ENCODE measurements around the gene DHX15.

Gene DHX15

GRCh38 chr4:24582235-24582832 lies 2.0 kb downstream of the DHX15 start:
- DNase-seq (ENCODE audit: low spot score) = no peak

- no peak for DNase-seq (ENCODE audit: low spot score)
These were observed 6.0 kb downstream of the DHX15 start for GRCh38 chr4:24578364-24578763.

- DNase-seq (ENCODE audit: low spot score) = no peak
These were observed 8.1 kb downstream of the DHX15 start for GRCh38 chr4:24576276-24576675.

GRCh38 chr4:24574236-24574635 lies 10.1 kb downstream of the DHX15 start:
- no peak for DNase-seq (ENCODE audit: low spot score)

- no peak for DNase-seq (ENCODE audit: low spot score)
These were observed 10.8 kb downstream of the DHX15 start for GRCh38 chr4:24573582-24573981.

- DNase-seq (ENCODE audit: low spot score) = no peak
These were observed 13.6 kb downstream of the DHX15 start for GRCh38 chr4:24570574-24571236.

GRCh38 chr4:24570172-24570571 lies 14.2 kb downstream of the DHX15 start:
- no peak for DNase-seq (ENCODE audit: low spot score)

GRCh38 chr4:24569662-24570061 lies 14.7 kb downstream of the DHX15 start:
- no peak for DNase-seq (ENCODE audit: low spot score)

GRCh38 chr4:24568425-24568824 lies 15.9 kb downstream of the DHX15 start:
- no peak for DNase-seq (ENCODE audit: low spot score)

GRCh38 chr4:24565054-24565453 lies 19.3 kb downstream of the DHX15 start:
- no peak for DNase-seq (ENCODE audit: low spot score)

- DNase-seq (ENCODE audit: low spot score) = no peak
These were observed 19.9 kb downstream of the DHX15 start for GRCh38 chr4:24564488-24564887.

GRCh38 chr4:24561438-24562139 lies 22.8 kb downstream of the DHX15 start:
- DNase-seq (ENCODE audit: low spot score) = no peak

GRCh38 chr4:24560868-24561368 lies 23.4 kb downstream of the DHX15 start:
- DNase-seq (ENCODE audit: low spot score) = no peak

GRCh38 chr4:24559889-24560288 lies 24.5 kb downstream of the DHX15 start:
- no peak for DNase-seq (ENCODE audit: low spot score)

- no peak for DNase-seq (ENCODE audit: low spot score)
These were observed 25.1 kb downstream of the DHX15 start for GRCh38 chr4:24559032-24559821.

- DNase-seq (ENCODE audit: low spot score) = peak; percentile 72
These were observed 27.0 kb downstream of the DHX15 start for GRCh38 chr4:24557026-24558025.

GRCh38 chr4:24551492-24552289 lies 32.7 kb downstream of the DHX15 start:
- no peak for DNase-seq (ENCODE audit: low spot score)

GRCh38 chr4:24550441-24551175 lies 33.7 kb downstream of the DHX15 start:
- DNase-seq (ENCODE audit: low spot score) = no peak

- no peak for DNase-seq (ENCODE audit: low spot score)
These were observed 36.4 kb downstream of the DHX15 start for GRCh38 chr4:24547979-24548378.
